ENCODE results near the gene ABCB9.

DNA sequence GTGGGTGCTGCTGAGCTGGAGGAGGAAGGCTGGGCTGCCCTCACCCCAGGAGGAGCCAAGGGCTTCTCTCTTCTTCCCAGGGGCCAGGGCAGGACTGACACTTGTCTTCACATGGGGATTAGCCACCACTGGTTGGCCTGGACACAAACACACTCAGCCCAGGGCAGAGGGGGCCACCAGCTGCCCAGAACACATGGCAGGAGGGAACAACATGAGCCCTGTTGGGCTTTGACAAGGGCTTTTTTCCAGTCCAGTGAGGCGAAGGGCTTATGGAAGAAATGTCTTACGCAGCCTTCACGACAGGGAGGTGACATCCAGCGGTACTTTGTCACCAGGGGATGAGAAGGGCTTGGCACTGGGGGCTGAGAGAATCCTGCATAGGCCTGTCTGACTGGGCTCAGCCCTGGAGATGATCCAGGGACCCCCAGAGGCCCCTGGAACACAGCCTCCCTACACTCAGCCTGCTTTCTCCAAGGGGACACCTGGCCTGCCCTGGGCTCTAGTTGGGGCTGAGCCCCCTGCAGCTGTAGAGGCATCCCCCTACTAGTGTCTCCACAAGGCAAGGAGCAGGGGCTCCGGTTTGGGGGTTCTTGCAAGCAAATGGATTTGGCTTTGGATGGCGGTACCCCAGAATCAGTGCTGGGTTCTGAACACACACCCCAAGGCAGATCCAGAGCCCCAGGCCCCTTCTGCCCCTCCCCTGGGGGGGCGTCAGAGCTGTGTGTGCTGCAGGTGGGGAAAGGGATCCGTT lies 33.1 kb upstream of the ABCB9 start:
- no peak for TF ChIP-seq ETV6 (CRISPR knock-in tag; IDR thresholded peaks at IDR 0.05)
- TF ChIP-seq, protein P1, sequence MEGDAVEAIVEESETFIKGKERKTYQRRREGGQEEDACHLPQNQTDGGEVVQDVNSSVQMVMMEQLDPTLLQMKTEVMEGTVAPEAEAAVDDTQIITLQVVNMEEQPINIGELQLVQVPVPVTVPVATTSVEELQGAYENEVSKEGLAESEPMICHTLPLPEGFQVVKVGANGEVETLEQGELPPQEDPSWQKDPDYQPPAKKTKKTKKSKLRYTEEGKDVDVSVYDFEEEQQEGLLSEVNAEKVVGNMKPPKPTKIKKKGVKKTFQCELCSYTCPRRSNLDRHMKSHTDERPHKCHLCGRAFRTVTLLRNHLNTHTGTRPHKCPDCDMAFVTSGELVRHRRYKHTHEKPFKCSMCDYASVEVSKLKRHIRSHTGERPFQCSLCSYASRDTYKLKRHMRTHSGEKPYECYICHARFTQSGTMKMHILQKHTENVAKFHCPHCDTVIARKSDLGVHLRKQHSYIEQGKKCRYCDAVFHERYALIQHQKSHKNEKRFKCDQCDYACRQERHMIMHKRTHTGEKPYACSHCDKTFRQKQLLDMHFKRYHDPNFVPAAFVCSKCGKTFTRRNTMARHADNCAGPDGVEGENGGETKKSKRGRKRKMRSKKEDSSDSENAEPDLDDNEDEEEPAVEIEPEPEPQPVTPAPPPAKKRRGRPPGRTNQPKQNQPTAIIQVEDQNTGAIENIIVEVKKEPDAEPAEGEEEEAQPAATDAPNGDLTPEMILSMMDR (IDR thresholded peaks at IDR 0.05) = no peak
- TF ChIP-seq, protein P2, sequence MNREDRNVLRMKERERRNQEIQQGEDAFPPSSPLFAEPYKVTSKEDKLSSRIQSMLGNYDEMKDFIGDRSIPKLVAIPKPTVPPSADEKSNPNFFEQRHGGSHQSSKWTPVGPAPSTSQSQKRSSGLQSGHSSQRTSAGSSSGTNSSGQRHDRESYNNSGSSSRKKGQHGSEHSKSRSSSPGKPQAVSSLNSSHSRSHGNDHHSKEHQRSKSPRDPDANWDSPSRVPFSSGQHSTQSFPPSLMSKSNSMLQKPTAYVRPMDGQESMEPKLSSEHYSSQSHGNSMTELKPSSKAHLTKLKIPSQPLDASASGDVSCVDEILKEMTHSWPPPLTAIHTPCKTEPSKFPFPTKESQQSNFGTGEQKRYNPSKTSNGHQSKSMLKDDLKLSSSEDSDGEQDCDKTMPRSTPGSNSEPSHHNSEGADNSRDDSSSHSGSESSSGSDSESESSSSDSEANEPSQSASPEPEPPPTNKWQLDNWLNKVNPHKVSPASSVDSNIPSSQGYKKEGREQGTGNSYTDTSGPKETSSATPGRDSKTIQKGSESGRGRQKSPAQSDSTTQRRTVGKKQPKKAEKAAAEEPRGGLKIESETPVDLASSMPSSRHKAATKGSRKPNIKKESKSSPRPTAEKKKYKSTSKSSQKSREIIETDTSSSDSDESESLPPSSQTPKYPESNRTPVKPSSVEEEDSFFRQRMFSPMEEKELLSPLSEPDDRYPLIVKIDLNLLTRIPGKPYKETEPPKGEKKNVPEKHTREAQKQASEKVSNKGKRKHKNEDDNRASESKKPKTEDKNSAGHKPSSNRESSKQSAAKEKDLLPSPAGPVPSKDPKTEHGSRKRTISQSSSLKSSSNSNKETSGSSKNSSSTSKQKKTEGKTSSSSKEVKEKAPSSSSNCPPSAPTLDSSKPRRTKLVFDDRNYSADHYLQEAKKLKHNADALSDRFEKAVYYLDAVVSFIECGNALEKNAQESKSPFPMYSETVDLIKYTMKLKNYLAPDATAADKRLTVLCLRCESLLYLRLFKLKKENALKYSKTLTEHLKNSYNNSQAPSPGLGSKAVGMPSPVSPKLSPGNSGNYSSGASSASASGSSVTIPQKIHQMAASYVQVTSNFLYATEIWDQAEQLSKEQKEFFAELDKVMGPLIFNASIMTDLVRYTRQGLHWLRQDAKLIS (CRISPR knock-in tag; IDR thresholded peaks at IDR 0.05; ENCODE audit: borderline replicate concordance) = no peak
- TF ChIP-seq, protein P3, sequence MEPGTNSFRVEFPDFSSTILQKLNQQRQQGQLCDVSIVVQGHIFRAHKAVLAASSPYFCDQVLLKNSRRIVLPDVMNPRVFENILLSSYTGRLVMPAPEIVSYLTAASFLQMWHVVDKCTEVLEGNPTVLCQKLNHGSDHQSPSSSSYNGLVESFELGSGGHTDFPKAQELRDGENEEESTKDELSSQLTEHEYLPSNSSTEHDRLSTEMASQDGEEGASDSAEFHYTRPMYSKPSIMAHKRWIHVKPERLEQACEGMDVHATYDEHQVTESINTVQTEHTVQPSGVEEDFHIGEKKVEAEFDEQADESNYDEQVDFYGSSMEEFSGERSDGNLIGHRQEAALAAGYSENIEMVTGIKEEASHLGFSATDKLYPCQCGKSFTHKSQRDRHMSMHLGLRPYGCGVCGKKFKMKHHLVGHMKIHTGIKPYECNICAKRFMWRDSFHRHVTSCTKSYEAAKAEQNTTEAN (CRISPR knock-in tag; IDR thresholded peaks at IDR 0.05) = no peak
